ENCODE measurements around the gene GNAI3.

- TF ChIP-seq CTCF (conservative IDR thresholded peaks at IDR 0.05; ENCODE audit: low read length) (0 out of 2 replicates have a peak, but pooled peaks have one; percentile 20), EZH2phosphoT487 (IDR thresholded peaks at IDR 0.05; ENCODE audit: borderline replicate concordance, low read depth, low read length) (no peak)
Measured at GRCh38 chr1:109630081-109630897, 81.9 kb downstream of the GNAI3 start.

All from OCI-LY7 (cell line).